Left renal cortex interstitium (tissue), 4 donors: ENCODE data around the gene CYBB. TPM values are rescaled to one million over a fixed set of nuclear protein-coding genes. Genes with fewer than 3 reads are reported as not detected.
A peak's percentile ranks its signal among the peaks of the same experiment; 100 is the strongest.
"Not testable (repeated sequence)": the region's sequence is repeated elsewhere in the genome, so short reads cannot be mapped to it uniquely, and the experiment has no call there.

ENCODE experiments used
- DNase-seq, 4 donors: peaks; one replicate each; pipeline ENCODE4 v3.0.0-alpha.2; 2013; ENCODE audit warnings: low read depth in 4 of 4, low spot score in 2 of 4, missing footprints in 1 of 4
- polyA plus RNA-seq, 4 donors: library from polyadenylated mRNA; unstranded; fragments of 120-200 nt; gene quantifications; one replicate each; pipeline ENCODE4 v1.2.1, GENCODE V29; 2013; ENCODE audit not compliant: insufficient read length in 4 of 4

The CYBB gene
- polyA plus RNA-seq: 10 to 100 TPM in 3 of 4 donors, 1 to 10 TPM in 1; 7.1 to 13.0 (median 11.5) TPM

GRCh38 chrX:37779857-37780256, at the start of gene CYBB:
Gene CYBB (plus strand): TSS chrX:37780059. CDS start chrX:37780078, 19 bp downstream.
- DNase-seq: no peak

GRCh38 chrX:37745354-37745753, 34.5 kb upstream of the CYBB start:
- DNase-seq: peak in 2 of 4 donors; percentile 18 to 45

DNA sequence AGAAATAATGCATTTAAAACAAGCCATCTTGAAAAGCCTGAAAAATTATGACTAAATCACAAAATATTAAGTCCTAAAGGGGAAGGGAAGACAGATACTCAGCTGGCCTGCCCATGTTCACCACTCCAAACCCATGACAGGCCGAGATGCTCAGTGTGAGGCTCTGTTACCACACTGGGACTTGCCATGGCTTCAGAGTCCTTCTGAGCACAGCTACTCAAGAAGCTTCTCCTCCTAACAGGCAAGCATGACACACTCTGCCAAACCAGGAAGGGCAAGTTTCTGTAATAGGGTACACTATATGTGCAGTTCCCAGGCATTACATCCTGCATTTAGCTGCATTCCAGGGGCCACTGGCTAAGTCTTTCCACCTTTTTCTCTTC, 34.0 kb upstream of the CYBB start:
- no peak for DNase-seq

GRCh38 chrX:37746218-37746941, 33.5 kb upstream of the CYBB start:
- no peak for DNase-seq

DNA sequence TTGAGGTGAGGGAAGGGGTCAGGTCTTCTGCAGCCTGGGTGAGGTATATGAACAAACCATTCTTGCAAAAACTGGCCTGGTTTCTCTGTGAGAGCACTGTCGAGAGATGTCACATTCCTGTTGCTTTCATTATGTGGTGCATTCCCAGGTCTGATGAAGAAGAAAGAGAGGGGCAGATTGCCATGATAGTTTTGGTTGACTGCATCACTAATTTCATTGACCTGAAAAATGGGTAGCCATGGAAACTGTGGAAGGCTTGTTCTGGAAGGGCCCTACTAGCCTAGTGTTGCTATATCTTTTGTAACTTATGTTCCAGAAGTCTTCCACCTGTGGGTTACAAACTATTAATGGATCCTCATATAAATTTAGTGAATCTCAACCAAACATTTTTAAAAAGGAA, 32.9 kb upstream of the CYBB start:
- DNase-seq: no peak

DNA sequence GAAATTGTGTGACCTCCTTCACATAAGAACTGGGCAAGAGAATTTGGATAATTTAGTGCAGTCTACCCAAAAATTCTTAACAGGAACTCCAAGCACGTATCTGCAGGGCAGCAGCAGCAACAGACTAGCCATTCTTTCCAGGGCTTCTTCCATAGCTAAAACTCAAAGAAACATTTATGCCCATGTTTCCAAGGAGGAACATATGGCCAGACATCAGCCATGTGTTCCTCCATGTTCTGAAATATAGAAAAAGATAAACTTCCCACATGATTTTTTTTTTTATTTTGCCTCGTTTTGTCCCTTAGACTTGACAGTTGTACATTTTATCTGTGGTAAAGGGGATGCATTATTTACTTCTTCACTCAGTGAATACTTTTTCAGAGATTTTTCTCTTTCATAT, 27.6 kb upstream of the CYBB start:
- no peak for DNase-seq

- DNase-seq: no peak
These were observed 26.9 kb upstream of the CYBB start for GRCh38 chrX:37752936-37753335.

- DNase-seq: no peak
These were observed 26.5 kb upstream of the CYBB start for GRCh38 chrX:37753384-37753783.

GRCh38 chrX:37754516-37754915, 25.3 kb upstream of the CYBB start:
- no peak for DNase-seq

GRCh38 chrX:37755025-37755424, 24.8 kb upstream of the CYBB start:
- DNase-seq: no peak

DNA sequence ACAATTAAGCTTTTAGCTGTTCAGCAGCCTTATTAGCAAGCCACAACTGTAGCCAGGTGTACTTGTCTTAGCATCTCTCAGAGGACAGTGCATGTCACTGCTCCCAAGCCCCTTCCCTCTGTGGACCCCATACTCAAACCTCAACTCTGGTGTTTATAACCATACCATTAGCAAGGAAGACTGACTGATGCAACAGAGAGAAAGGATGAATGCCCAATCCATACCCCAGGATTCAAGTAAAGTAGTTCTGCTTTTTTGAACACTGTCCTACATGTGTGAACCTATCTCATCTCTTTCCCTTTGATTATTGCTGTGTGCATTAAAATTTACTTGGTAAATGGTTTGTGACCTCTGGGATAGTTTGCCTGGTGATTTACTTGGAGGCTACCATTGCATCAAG, 22.8 kb upstream of the CYBB start:
- DNase-seq: no peak

GRCh38 chrX:37759351-37759750, 20.5 kb upstream of the CYBB start:
- DNase-seq: no peak

- DNase-seq: no peak
These were observed 19.9 kb upstream of the CYBB start for GRCh38 chrX:37759878-37760418.

DNA sequence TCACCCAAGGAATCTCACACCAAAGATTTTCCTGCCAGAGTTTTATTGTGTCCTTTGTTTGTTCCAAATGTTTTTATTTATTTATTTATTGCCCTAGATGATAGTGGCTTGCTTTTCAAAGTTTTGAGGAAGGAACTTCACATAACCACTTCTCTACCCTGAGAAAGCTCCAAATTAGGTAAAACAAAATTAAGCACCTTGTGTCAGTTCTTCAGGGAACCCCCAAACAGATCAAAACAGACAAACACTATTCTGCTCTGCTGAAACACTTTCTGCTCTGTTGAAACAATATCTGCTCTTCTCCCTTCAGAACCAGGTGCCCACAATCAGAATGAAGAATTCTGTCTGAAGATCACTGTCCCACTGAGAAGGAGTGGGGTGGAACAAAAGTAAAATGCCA, 16.5 kb upstream of the CYBB start:
- no peak for DNase-seq

DNA sequence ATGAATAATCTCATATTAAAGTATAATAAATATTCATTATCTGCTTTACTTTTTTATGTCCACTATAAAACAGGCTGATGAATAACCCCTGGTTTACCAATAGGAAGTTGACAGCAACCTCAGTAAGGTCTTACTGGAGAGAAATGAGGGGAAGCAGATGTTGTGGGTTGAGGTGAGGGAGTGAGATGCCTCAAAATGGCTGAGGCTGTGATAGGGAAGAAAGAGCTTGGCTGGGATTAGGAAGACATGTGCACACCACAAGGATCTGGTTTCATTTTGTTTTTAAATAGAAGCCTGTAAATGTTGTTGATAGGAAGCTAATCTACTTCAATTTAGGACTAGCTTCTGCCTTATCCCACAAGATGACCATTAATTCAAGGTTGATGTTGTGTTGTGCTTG, 14.4 kb upstream of the CYBB start:
- DNase-seq: no peak

- no peak for DNase-seq
These were observed 12.4 kb upstream of the CYBB start for GRCh38 chrX:37767430-37767829.

- not testable (repeated sequence) for DNase-seq
These were observed 11.0 kb upstream of the CYBB start for GRCh38 chrX:37768866-37769265.

DNA sequence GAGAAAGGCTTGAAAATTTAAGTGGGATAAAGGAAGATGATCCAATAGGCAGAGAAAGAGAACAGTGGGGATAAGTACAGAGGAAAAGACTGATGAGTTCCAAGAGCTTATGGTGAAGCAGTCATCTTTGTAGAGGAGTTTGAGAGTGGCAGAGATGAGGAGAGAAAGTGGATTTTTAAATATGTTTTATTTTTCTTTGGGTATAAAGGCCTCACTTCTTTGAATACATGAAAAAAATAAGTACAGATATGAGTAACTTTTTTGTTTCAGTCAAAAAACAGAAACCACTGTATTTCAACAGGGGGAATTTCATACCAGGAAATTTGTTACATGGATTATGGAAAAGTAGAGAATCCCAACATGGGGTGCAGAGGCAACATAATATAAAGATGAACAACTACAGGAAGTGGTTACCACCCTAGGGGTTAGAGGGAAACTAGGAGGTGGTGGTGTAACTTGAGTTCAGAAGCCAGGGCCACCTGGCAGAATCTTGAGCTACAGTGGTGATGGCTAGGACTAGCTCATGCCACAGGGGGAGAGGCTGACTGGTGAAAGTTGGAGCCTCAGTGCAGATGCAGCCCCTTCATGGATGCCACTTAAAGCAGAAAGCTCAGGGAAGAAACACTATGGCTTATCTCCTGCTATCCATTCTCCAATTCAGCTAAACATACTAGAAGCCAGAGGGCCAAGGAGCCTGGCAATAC, 3.4 kb upstream of the CYBB start:
- DNase-seq: no peak

GRCh38 chrX:37776987-37777325, 2.9 kb upstream of the CYBB start:
- DNase-seq: no peak

- DNase-seq: no peak
These were observed 1.2 kb downstream of the CYBB start for GRCh38 chrX:37781081-37781480.

DNA sequence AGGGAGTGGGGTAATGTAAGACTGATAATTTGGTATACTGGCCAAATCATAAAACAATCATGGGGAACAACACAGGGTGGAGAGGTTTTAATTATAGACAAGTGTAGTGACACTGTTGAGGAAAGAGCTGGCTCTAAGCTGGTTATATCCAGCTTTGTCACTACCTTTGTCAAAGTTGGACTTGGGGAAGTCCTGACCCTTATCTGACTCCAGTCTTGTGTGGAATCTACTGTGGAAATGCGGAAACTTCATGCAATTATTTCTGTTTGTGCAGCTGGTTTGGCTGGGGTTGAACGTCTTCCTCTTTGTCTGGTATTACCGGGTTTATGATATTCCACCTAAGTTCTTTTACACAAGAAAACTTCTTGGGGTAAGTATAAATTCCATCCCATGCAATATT, 2.0 kb downstream of the CYBB start:
- no peak for DNase-seq

- no peak for DNase-seq
These were observed 2.5 kb downstream of the CYBB start for GRCh38 chrX:37782359-37782758.
